ENCODE results near the gene SPX.

The SPX gene

DNA sequence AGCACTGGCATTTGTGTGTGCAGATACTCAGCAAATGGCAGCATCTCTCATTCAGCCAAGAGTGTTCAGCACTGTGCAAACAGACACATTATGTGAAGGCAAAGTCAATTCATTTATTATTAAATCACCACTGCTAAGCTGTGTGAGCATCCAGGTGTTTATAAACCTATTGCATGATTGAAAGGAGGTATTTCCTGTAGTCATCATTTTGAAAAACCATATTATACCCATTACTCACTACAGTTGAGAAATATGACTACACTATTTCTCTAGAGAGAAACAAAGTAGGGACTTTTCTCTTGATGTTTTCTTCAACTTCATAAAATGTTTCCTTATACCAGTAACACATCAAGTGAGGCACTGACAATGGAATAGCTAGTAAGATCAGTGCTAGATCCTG is 13.7 kb downstream of the SPX start:
- DNase-seq, result no peak

DNA sequence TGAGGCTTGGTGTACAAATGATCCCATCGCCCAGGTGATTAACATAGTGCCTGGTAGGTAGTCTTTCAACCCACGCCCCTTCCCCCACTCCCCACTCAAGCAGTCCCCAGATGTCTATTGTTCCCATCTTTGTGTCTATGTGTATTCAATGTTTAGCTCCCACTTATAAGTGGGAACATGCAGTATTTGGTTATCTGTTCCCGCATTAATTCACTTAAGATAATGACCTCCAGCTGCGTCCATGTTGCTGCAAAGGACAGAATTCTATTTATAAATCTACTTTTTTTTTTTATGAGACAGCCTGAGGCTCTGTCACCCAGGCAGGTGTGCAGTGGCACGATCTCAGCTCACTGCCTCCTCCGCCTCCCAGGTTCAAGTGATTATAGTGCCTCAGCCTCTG is 15.7 kb downstream of the SPX start:
- no peak for DNase-seq

DNA sequence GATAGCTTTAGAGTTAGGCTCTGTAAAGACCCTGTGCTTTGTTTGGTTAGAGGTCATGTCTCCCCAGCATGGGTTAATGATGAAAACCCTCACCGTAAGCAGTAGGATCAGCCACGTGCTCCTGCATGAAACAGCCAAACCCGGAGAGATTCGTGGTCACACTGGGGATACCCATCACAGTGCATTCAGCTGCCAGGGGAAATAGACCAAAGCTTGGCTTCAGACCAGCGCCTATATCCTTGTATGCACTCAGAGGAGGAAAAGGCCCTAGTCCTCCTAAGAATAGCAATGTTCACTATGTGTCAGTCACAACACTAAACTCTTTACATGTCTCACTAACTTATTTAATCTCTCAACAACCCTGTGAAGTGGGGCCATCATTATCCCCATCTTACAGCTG is 16.3 kb downstream of the SPX start:
- DNase-seq, result no peak

DNA sequence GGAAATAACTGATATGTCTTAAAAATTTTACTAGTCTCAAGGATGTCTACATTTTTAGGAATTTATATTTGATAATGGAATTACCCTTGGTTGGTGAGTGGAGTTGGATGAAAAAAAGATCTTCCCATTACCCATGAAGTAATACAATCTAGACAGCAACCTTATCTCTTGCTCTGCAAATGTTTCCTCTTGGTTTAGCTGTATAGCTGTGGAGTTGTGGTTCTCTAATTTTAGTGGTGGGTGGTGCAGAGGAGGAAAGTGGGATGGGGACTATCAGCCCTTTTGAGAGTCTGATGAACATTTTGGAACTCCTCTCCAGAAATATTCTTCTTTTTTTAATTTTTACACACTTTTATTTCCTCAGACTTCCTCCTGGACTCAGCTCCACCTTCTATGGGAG is 17.1 kb downstream of the SPX start:
- no peak for DNase-seq

DNA sequence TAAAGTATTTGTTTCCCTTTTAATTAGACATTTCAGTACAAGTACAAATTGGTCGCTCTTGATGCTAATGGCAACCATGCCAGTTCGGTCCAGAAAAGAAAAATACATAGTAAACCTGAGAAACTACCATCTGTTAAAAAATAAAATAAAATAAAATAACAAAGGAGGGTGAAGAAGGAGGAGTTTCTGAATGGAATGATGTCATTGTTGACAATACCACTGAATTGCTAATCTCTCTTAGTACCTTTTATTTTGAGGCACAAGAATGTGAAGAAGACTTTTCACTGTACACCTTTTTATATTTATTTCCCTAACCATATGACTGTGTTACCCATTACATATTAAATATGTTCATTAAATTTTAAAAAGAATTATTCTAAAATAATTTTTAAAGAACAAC is 19.5 kb downstream of the SPX start:
- no peak for DNase-seq

DNA sequence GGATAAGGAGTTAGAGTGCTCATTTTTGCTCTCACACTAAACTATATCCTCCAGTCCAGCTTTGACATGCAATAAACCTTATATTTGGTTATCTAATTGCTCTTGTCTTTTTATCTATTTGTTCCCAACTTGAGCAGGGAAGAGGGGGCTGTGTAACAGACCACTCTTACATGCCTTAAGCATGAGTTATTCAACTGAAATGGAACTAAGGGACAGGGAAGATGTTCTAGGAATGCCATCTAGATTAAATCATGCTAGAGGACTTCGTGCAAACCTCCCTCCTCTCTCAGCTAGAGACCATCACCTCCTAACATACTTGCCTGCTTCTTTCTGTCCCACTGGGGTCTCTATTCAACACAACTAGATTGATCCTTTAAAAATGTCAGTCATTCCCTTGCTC is 20.6 kb downstream of the SPX start:
- no peak for DNase-seq

- no peak for DNase-seq
These were observed 21.3 kb downstream of the SPX start for GRCh38 chr12:21547437-21547836.

DNA sequence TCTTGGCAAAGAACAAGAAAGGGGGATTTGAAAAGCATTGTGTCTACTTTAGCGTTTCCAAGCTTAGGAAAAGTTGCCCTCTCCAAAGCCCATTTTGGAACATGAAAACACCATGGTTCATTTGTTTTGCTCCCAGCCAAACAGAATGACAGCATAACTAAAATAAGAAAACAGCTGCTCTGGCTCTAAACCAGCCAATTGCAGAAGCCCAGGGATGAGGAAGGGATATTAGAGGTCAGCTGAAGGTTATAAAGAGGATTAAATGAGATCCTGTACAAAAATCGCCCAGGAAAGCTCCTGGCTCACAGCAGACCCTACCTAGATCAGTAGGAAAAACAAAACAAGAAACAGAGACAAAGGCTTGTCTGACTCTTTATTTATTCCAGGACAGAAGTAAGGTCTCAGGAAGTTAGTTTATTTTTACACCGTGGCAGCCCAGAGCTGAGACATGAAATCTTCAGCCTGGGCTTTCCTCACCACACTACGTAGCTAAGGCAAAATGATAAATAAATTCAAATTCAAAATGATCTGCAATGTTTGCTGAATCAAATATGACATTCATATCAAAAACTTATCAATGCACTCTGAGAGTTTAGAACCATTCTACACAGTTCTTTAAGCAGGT is 25.9 kb downstream of the SPX start:
- DNase-seq, result no peak

GRCh38 chr12:21552635-21553328 is 26.7 kb downstream of the SPX start:
- no peak for DNase-seq

DNA sequence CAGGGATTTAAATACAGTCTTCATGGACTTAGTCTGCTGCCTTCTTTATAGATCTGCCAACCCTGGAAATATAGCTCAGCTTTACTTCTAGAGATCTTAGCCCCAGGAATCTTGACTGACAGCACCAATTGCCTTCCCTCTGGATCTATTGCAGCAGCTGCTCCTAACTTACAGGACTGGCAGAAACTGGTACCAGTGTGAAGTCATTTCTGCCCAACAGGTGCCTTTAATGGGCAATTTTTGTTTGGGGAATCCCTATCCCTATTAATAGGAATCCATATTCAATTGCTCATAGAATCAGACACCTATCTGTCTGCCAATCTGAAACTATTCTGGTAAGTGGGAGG is 27.2 kb downstream of the SPX start:
- no peak for DNase-seq

GRCh38 chr12:21558100-21558679 is 32.1 kb downstream of the SPX start:
- DNase-seq, result no peak

- no peak for DNase-seq
These were observed 33.9 kb downstream of the SPX start for GRCh38 chr12:21559855-21560569.

DNA sequence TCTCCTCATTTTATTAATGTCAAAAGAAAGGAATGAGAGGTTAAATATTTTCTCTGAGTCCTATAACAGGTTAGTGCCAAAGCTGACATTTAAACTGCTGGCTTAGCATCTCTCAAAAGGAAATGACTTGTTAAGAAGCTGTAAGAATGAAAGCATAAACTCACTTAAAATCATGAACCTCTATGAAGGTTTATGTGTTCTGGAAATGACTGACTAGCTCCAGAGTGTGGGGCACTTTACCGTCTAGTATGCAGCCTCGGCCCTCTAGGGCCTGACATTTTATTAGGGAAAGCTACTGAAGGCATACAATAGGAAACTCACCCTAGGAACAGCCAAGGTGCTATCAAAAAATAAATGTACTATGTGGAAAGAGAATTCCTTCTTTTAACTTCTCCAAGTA is 35.1 kb downstream of the SPX start:
- DNase-seq, result no peak

DNA sequence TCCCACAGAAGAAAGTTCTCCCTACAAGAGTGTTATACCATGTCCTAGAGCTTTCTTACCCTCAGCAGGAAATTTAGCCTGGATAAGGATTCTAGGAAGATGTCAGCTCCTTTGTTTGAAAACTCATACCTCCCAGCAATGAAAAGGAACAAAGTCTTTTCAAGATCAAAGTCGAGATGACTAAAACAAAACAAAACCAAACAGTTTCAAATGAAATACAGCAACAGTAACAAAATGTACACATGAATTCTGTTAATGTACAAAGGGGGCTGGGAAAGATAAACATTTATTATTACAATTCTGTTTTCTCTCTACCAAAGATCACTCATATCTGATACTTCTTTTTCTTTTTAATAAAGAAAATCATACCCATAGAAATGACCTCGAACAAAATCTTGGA is 36.8 kb downstream of the SPX start:
- no peak for DNase-seq

DNA sequence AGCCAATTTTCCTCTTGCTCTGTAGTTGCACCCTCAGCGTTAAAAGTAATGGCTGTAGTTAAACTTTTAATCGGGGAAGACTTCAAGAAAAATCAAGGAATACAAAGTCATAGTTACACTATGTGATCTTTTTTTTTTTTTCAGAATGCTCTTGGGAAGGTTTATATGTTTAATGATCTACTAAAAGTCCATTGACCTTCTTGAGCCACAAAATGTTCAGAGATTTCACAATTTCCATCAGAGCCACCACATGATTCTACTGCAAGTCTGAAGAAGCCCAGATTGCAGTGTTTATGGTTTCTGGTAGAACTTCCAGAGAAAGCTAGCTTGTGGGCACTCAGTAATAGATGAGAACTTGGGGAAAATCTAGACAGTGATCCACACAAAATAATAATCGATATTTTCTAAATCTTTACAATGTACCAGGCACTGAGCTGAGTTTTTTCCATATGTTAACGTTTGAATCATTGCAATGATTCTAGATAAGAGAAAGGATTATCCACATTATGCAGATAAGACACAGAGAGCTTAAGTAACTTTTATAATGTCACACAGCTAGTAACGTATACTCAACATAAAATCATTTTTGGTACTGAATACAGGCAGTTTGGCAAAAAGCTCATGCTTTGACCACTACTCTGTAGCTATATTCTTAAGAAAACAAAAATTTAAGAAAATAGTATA is 40.3 kb downstream of the SPX start:
- DNase-seq, result no peak

GRCh38 chr12:21566907-21567394 is 40.9 kb downstream of the SPX start:
- DNase-seq, result no peak

DNA sequence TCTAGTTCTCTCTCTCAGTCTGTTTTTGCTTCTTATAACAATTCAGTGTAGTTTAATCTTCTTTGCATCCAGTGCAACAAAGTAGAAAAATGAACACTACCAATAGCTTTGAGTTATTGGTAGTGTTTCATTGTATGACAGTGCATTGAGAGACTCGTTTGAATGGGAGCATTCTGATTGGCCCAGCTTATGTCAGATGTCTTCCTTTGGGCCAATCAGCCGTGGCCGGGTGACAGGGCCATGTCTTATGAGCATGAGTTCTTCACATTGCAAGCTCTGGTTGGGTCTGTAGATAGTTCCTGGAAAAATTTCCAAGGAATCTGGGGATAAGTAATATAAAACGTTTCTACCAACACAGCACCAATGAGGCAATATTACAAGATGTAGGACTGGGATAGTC is 42.0 kb downstream of the SPX start:
- no peak for DNase-seq

DNA sequence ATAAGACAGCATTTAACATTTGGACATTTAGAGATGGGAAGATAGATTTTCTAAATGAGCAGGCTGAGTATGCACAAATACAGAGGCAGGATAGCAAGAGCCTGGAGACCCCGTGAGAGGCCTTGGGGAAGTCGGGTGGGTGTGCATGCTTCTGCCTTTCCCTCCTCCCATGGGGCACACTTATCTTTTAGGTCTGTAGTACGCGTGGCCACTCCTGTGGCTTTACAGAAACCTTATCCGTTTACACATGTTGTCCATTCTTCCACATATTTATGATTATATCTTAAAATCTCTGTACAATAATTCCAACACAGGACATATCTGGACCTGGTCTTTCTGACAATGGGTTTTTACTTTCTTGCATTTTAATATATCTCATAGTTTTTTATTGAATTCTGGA is 45.0 kb downstream of the SPX start:
- no peak for DNase-seq

- no peak for DNase-seq
These were observed 47.8 kb downstream of the SPX start for GRCh38 chr12:21573733-21574358.

DNA sequence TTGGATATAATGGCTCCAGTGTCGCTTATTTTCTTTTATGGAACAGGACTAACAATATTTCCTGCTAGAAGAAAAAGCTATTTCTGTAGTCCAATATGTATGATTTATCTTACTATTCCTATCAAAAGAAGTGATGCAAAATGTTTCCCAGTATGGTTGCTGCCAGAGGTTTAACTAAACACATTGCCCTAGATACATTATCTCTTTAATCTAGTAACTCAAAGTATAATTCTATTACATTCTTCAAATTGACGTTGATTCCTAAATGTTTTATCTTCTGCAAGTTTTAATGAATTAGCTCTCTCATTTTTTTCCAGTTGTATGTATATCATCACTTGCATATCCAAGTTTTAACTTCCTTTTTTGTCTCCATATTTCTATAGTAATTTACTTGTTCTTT is 50.3 kb downstream of the SPX start:
- no peak for DNase-seq

- DNase-seq, result no peak
These were observed 51.4 kb downstream of the SPX start for GRCh38 chr12:21577516-21577915.

DNA sequence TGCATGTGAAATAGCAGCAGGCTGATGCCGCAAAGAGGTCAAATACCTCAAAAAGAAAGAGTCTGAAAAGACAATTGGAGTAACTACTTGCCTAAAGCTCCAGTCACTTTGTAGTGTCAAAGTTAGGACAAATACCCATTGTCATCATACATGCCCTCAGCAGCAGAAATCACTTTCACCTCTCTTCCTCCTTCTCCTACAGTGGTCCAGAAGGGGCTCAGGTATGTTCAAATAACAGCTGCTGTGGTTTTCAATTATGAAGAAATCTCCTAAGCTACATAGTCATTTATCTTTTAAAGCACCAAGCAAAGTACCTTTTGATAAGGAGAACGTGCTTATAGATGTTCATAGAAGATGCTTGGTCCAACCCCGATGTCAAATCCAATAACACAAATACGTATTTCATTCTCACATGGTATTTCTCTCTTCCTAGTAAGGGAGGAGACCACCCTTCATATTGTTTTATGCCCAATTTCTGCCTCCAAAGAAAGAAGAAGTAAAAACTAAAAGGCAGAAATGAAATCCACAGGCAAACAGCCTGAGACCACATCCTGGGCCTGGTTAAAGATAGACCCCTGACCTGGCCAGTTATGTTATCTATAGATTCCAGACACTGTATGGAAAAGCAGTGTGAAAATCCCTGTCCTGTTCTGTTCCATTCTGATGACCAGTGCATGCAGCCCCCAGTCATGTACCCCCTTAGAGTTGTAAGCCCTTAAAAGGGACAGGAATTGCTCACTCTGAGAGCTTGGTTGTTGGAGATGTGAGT is 54.8 kb downstream of the SPX start:
- DNase-seq, result no peak

Data from activated CD4-positive, alpha-beta T cell treated with anti-CD3 and anti-CD28 coated beads for 4 hours (primary cell).